WI38 (cell line): ENCODE results near the gene HMCN1.
A peak's percentile ranks its signal among the peaks of the same experiment; 100 is the strongest.

Source experiments
- H3K4me3 ChIP-seq: 2 replicates; pipeline ENCODE4 v1.5.1; 2011; ENCODE audit warnings: low read depth, mild to moderate bottlenecking, control low read depth, low read length
- TF ChIP-seq, protein P1 (sequence below): IDR thresholded peaks from 2 replicates; pipeline ENCODE4 v1.5.1; 2012; ENCODE audit warnings: low read depth, mild to moderate bottlenecking, control low read depth, low read length

The HMCN1 gene

DNA sequence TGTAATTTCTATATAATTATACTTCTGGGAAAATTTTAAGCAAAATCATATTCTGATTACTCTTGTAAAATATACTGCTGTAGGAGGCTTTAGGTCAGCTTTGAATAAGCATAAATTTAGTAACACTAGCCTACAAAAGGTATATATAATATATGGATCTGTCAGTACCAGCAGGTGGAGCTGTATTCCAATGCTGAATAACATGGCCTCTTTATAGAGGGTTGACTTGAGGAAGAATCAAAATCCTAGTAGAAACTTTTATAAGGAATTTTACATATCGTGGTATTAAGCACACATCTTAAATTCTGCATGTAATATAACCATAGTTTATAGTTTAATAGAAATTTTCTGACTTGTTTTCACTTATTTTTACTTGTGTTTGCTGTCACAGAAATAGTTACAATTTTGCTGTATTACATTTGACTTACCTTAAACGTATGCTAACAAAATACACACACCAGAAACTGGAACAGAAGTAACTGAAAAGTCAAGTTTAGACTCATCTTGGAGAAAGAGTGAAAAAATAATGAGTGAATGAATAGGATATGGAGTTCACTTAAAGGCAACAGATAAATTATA is 79.3 kb downstream of the HMCN1 start:
- TF ChIP-seq, protein P1, sequence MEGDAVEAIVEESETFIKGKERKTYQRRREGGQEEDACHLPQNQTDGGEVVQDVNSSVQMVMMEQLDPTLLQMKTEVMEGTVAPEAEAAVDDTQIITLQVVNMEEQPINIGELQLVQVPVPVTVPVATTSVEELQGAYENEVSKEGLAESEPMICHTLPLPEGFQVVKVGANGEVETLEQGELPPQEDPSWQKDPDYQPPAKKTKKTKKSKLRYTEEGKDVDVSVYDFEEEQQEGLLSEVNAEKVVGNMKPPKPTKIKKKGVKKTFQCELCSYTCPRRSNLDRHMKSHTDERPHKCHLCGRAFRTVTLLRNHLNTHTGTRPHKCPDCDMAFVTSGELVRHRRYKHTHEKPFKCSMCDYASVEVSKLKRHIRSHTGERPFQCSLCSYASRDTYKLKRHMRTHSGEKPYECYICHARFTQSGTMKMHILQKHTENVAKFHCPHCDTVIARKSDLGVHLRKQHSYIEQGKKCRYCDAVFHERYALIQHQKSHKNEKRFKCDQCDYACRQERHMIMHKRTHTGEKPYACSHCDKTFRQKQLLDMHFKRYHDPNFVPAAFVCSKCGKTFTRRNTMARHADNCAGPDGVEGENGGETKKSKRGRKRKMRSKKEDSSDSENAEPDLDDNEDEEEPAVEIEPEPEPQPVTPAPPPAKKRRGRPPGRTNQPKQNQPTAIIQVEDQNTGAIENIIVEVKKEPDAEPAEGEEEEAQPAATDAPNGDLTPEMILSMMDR = peak; percentile 27; the same call in 1 of the 2 replicates
- H3K4me3 ChIP-seq = no peak overlapping the region

DNA sequence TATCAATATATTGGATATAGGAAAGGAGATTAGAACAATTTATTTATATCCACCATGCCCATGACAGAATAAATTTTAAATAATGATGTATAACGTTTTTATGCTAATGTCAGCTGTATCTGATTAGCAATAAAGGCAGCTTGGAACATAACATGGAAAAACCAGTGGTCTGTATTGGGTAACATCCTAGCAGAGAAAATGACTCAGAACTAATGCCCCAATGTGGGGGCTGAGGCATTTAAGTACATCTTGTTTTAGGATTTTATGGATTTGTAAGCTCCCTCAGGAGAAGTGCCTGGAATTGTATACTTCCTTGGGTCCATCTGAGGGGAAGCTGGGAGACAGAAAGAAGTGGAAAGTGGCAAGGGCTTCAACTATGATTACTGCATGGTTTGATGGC is 82.3 kb downstream of the HMCN1 start:
- no peak overlapping the region for H3K4me3 ChIP-seq
- TF ChIP-seq, protein P1 = no peak

DNA sequence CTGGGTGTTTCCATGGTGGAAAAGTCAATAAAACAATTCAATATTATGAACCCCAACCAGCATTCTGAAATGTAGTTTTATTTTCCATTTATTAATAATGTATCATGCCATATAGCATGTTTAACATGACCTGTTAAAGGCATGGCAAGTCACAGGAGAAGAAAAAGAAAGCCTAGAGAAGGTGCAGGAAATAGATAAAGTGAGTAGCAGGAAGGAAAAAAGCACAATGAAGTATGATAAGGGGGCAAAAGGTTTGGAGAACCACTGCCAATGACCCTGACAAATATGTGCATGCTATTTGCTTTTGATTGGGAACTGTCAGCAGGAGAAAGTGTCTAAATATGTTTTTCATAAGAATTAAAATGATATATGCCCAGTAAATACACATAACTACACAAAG is 85.6 kb downstream of the HMCN1 start:
- no peak overlapping the region for H3K4me3 ChIP-seq
- TF ChIP-seq, protein P1 = no peak

DNA sequence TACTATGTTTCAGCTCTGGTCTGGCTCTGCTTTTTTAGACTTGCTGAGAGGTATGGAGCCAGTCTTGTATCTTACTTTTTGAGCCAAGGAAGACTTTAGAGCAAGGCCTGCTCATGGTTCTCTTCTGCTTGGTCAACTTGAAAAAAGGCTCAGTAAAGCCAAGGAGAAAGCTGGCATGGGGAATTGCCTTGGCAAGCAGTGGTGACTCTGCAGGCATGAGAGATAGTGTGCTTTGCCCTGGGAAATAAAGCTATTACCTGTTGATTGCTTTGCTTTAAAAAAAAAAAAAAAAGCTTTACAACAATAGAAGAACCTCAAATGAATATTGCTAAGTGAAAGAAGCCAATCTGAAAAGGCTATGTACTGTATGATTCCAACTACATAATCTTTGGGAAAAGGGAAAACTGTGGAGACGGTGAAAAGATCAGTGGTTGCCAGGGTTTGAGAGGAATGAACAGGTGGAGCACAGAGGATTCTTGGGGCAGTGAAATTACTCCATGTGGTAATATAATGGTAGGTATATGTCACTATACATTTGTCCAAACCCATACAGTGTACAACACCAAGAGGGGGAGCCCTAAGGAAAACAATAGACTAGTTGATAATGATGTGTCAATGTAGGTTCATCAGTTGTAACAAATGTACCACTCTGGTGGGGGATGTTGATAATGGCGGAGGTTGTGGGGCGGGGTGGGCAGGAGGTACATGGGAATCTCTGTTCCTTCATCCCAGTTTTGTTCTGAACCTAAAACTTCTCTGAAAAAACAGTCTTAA is 87.6 kb downstream of the HMCN1 start:
- TF ChIP-seq, protein P1 = no peak
- H3K4me3 ChIP-seq = no peak overlapping the region

DNA sequence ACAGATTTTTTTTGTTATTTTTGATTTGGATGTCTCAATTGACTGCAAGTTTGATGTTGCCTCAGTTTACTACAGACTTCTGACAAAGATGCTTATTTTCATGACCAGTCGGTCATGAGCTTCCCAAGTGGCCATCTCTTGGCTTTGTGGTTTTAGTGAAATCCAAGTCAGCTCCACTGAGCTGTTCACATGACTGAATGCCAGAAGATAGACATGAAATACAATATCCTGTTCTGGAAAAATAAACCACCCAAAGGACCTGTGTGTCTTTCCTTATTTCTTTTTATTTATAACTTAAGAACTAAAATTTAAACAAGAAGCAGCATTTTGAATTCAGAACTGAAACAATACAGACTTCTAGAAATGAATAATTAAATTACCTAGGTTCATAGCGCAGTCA is 89.3 kb downstream of the HMCN1 start:
- no peak overlapping the region for H3K4me3 ChIP-seq
- TF ChIP-seq, protein P1 = no peak

DNA sequence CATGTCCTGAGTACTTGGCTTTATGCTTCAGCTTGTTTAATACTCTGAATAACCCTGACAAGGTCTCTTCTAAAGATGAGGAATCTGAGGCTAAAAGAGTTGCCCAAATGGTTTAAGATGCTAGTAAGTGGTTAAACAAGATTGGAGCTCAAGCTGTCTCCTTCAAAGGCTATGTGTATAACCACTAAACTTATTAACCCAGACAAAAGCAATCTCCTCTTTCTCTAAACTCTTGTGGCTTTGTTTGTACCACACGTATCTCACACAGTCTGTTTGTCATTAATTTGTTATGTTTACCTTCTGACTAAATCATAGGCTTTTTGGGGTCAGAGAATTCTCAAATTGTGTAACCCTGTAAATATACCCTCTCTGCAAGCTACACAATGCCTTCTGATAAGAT is 89.9 kb downstream of the HMCN1 start:
- TF ChIP-seq, protein P1 = no peak
- no peak overlapping the region for H3K4me3 ChIP-seq

DNA sequence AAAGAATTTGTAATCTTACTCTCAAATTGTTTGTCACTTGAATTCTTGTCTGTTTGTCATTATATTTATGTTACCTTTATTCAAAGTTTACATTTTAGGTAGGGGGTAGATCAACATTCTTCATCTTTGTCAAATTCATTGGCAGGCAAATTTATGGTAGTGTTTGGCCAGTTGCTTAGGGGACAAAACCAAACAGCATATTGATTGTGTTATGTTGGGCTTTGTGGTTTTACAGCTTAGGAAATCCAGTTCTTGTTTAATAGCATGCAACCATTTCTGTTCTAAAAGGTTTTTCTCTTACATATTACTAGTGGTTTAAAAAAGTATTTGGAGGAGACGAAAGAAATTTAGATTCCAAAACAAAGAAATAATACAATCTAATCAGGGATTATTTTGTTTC is 91.4 kb downstream of the HMCN1 start:
- no peak overlapping the region for H3K4me3 ChIP-seq
- TF ChIP-seq, protein P1 = no peak
